Liver (tissue), 9 donors: Measurements from ENCODE around the gene ZNFX1. TPM values are rescaled to one million over a fixed set of nuclear protein-coding genes. Genes with fewer than 3 reads are reported as not detected.

ENCODE experiments used
- DNase-seq: peaks from one replicate; pipeline ENCODE4 v3.0.0-alpha.2; 2017; ENCODE audit warnings: low spot score
- H3K27ac ChIP-seq, 2 donors: one replicate each; pipeline ENCODE4 v1.7.0; 2013; ENCODE audit warnings: inconsistent platforms in 2 of 2, low read length in 2 of 2, control low read depth in 1 of 2, low read depth in 1 of 2, mild to moderate bottlenecking in 1 of 2
- H3K27me3 ChIP-seq, 4 donors: one replicate each; pipeline versions ENCODE4 v1.6.1 to v1.7.0; 2013; ENCODE audit warnings: low read length in 3 of 4, inconsistent platforms in 1 of 4, mild to moderate bottlenecking in 1 of 4, moderate library complexity in 1 of 4; ENCODE audit not compliant: control insufficient read depth in 4 of 4, insufficient read depth in 4 of 4
- H3K36me3 ChIP-seq, 4 donors: one replicate each; pipeline versions ENCODE4 v1.6.1 to v1.7.0; 2013; ENCODE audit warnings: low read length in 3 of 4, mild to moderate bottlenecking in 3 of 4, low read depth in 1 of 4, moderate library complexity in 1 of 4; ENCODE audit not compliant: control insufficient read depth in 4 of 4, insufficient read depth in 3 of 4
- H3K4me1 ChIP-seq, 4 donors: one replicate each; pipeline versions ENCODE4 v1.6.1 to v1.7.0; 2013; ENCODE audit warnings: low read length in 3 of 4, mild to moderate bottlenecking in 3 of 4, moderate library complexity in 1 of 4; ENCODE audit not compliant: control insufficient read depth in 4 of 4, insufficient read depth in 4 of 4
- H3K4me3 ChIP-seq, 3 donors: one replicate each; pipeline versions ENCODE4 v1.6.1 to v1.7.0; 2013; ENCODE audit warnings: low read length in 3 of 3, control low read depth in 1 of 3, low read depth in 1 of 3, mild to moderate bottlenecking in 1 of 3
- H3K9ac ChIP-seq, 2 donors: one replicate each; pipeline ENCODE4 v1.7.0; 2013; ENCODE audit warnings: low read length in 2 of 2, mild to moderate bottlenecking in 2 of 2, moderate library complexity in 2 of 2, control low read depth in 1 of 2, low read depth in 1 of 2
- H3K9me3 ChIP-seq, 4 donors: one replicate each; pipeline versions ENCODE4 v1.6.1 to v1.7.0; 2013; ENCODE audit warnings: low read length in 3 of 4; ENCODE audit not compliant: control insufficient read depth in 4 of 4
- EGR1 ChIP-seq, 2 donors: IDR thresholded peaks; 2 replicates each; pipeline ENCODE4 v1.6.1; 2016 to 2018; ENCODE audit warnings: antibody characterized with exemption in 2 of 2, low read depth in 2 of 2
- FOXA1 ChIP-seq: IDR thresholded peaks from 2 replicates; pipeline ENCODE4 v1.6.1; 2016; ENCODE audit warnings: antibody characterized with exemption
- FOXA2 ChIP-seq: IDR thresholded peaks from 2 replicates; pipeline ENCODE4 v1.6.1; 2016; ENCODE audit warnings: antibody characterized with exemption
- GABPA ChIP-seq, 2 donors: IDR thresholded peaks in 1 of 2; conservative IDR thresholded peaks in 1 of 2; 2 replicates each; pipeline ENCODE4 v1.6.1; 2016; ENCODE audit warnings: antibody characterized with exemption in 2 of 2, mild to moderate bottlenecking in 1 of 2, moderate library complexity in 1 of 2
- HNF4A ChIP-seq, 2 donors: conservative IDR thresholded peaks; 2 replicates each; pipeline ENCODE4 v1.6.1; 2016; ENCODE audit warnings: antibody characterized with exemption in 2 of 2, mild to moderate bottlenecking in 2 of 2
- JUND ChIP-seq, 2 donors: IDR thresholded peaks; 2 replicates each; pipeline ENCODE4 v1.6.1; 2016; ENCODE audit warnings: antibody characterized with exemption in 2 of 2
- NR2F2 ChIP-seq: IDR thresholded peaks from 2 replicates; pipeline ENCODE4 v1.6.1; 2016; ENCODE audit warnings: antibody characterized with exemption
- RAD21 ChIP-seq, 2 donors: IDR thresholded peaks; 2 replicates each; pipeline ENCODE4 v1.6.1; 2016; ENCODE audit warnings: antibody characterized with exemption in 2 of 2, mild to moderate bottlenecking in 2 of 2
- RXRA ChIP-seq, 2 donors: IDR thresholded peaks; 2 replicates each; pipeline ENCODE4 v1.6.1; 2017 to 2018; ENCODE audit warnings: antibody characterized with exemption in 2 of 2, mild to moderate bottlenecking in 1 of 2
- TAF1 ChIP-seq: conservative IDR thresholded peaks from 2 replicates; pipeline ENCODE4 v1.6.1; 2016; ENCODE audit warnings: antibody characterized with exemption, mild to moderate bottlenecking
- YY1 ChIP-seq: IDR thresholded peaks from 2 replicates; pipeline ENCODE4 v1.6.1; 2016; ENCODE audit warnings: antibody characterized with exemption, mild to moderate bottlenecking
- WGBS: extraction: QIAGEN DNeasy Blood & Tissue Kit; methylation state at CpG from one replicate; pipeline ENCODE4 v1.1.7; 2013; 5-methylcytosine and 5-hydroxymethylcytosine counted together
- polyA plus RNA-seq, 2 donors: library from polyadenylated mRNA; stranded (reverse) in 1 of 2; unstranded in 1 of 2; fragments of 200-250 nt in 1 of 2; fragments of >200 nt in 1 of 2; fragmentation: Nextera tagmentation in 1 of 2; extraction: Ambion mirVana in 1 of 2; gene quantifications; one replicate each; pipeline versions ENCODE4 v1.2.1 to v1.2.3, GENCODE V29; 2013 to 2015
- total RNA-seq, 2 donors: library from RNA; depleted of rRNA; stranded (reverse); fragments of >200 nt; gene quantifications; one replicate each; pipeline ENCODE4 v1.2.3, GENCODE V29; 2014
- TF ChIP-seq, protein P1 (sequence below): IDR thresholded peaks from 2 replicates; pipeline ENCODE4 v1.6.1; 2016; ENCODE audit warnings: antibody characterized with exemption, mild to moderate bottlenecking
- TF ChIP-seq, protein P2 (sequence below): fragments of 150-350 bp; IDR thresholded peaks from 2 replicates; pipeline ENCODE4 v1.5.1; 2017; ENCODE audit warnings: improper control_type of control experiment, low read depth, low read length; ENCODE audit not compliant: missing input control
- TF ChIP-seq, protein P3 (sequence below): IDR thresholded peaks from 2 replicates; pipeline ENCODE4 v1.6.1; 2016; ENCODE audit warnings: antibody characterized with exemption
- TF ChIP-seq, protein P4 (sequence below): IDR thresholded peaks from 2 replicates; pipeline ENCODE4 v1.6.1; 2016; ENCODE audit warnings: antibody characterized with exemption
- TF ChIP-seq, protein P5 (sequence below): IDR thresholded peaks from 2 replicates; pipeline ENCODE4 v1.6.1; 2016; ENCODE audit warnings: antibody characterized with exemption
- donor health status: healthy.
- donor health status: healthy.
- donor health status: healthy.
- donor health status: healthy.
- donor health status: healthy.

ZNFX1 gene
- total and polyA plus RNA-seq, 4 donors = 6.9 to 16.1 (median 8.7) TPM

DNA sequence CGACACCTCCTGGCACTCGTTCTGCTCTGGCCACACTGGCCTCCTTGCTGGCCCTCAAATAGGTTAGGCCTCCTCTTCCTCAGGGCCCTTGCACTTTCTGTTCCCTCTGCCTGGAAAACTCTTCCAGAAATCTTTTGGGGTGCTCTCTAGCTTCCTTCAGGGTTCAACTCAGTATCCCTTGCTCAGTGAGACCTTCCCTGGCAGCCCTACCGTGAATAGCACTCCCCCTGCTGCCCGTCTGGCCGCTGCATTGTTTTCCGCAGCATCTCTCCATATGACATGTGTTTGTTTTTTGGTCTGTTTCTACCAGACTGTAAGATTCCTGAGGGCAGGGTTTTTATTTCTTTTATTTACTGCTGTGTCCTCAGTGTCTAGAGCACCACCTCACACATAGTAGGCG is 52.0 kb downstream of the ZNFX1 start:
- peaks cover 28 to 71% (median 53%) of the 10 kb centered on the region in 4 donors for H3K36me3 ChIP-seq
- TF ChIP-seq TAF1 (no peak), GABPA (IDR thresholded peaks at IDR 0.05 in 1 of 2, conservative IDR thresholded peaks at IDR 0.05 in 1 of 2) (no peak), EGR1 (IDR thresholded peaks at IDR 0.05; ENCODE audit: low read depth in 2 of 2) (no peak), FOXA2 (no peak), RAD21 (IDR thresholded peaks at IDR 0.05) (no peak), FOXA1 (no peak)
- TF ChIP-seq, protein P1, sequence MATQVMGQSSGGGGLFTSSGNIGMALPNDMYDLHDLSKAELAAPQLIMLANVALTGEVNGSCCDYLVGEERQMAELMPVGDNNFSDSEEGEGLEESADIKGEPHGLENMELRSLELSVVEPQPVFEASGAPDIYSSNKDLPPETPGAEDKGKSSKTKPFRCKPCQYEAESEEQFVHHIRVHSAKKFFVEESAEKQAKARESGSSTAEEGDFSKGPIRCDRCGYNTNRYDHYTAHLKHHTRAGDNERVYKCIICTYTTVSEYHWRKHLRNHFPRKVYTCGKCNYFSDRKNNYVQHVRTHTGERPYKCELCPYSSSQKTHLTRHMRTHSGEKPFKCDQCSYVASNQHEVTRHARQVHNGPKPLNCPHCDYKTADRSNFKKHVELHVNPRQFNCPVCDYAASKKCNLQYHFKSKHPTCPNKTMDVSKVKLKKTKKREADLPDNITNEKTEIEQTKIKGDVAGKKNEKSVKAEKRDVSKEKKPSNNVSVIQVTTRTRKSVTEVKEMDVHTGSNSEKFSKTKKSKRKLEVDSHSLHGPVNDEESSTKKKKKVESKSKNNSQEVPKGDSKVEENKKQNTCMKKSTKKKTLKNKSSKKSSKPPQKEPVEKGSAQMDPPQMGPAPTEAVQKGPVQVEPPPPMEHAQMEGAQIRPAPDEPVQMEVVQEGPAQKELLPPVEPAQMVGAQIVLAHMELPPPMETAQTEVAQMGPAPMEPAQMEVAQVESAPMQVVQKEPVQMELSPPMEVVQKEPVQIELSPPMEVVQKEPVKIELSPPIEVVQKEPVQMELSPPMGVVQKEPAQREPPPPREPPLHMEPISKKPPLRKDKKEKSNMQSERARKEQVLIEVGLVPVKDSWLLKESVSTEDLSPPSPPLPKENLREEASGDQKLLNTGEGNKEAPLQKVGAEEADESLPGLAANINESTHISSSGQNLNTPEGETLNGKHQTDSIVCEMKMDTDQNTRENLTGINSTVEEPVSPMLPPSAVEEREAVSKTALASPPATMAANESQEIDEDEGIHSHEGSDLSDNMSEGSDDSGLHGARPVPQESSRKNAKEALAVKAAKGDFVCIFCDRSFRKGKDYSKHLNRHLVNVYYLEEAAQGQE = no peak
- TF ChIP-seq, protein P2, sequence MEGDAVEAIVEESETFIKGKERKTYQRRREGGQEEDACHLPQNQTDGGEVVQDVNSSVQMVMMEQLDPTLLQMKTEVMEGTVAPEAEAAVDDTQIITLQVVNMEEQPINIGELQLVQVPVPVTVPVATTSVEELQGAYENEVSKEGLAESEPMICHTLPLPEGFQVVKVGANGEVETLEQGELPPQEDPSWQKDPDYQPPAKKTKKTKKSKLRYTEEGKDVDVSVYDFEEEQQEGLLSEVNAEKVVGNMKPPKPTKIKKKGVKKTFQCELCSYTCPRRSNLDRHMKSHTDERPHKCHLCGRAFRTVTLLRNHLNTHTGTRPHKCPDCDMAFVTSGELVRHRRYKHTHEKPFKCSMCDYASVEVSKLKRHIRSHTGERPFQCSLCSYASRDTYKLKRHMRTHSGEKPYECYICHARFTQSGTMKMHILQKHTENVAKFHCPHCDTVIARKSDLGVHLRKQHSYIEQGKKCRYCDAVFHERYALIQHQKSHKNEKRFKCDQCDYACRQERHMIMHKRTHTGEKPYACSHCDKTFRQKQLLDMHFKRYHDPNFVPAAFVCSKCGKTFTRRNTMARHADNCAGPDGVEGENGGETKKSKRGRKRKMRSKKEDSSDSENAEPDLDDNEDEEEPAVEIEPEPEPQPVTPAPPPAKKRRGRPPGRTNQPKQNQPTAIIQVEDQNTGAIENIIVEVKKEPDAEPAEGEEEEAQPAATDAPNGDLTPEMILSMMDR = no peak
- no peak overlapping the region for H3K27ac ChIP-seq
- DNase-seq = no peak
- H3K4me1 ChIP-seq = no peaks in the 10 kb centered on the region
- H3K4me3 ChIP-seq = no peak overlapping the region
- H3K27me3 ChIP-seq = no peaks in the 10 kb centered on the region
- no peaks in the 10 kb centered on the region for H3K9me3 ChIP-seq
- 95% methylated on average over 7 of the region's 7 CpGs for WGBS
- no peak overlapping the region for H3K9ac ChIP-seq

DNA sequence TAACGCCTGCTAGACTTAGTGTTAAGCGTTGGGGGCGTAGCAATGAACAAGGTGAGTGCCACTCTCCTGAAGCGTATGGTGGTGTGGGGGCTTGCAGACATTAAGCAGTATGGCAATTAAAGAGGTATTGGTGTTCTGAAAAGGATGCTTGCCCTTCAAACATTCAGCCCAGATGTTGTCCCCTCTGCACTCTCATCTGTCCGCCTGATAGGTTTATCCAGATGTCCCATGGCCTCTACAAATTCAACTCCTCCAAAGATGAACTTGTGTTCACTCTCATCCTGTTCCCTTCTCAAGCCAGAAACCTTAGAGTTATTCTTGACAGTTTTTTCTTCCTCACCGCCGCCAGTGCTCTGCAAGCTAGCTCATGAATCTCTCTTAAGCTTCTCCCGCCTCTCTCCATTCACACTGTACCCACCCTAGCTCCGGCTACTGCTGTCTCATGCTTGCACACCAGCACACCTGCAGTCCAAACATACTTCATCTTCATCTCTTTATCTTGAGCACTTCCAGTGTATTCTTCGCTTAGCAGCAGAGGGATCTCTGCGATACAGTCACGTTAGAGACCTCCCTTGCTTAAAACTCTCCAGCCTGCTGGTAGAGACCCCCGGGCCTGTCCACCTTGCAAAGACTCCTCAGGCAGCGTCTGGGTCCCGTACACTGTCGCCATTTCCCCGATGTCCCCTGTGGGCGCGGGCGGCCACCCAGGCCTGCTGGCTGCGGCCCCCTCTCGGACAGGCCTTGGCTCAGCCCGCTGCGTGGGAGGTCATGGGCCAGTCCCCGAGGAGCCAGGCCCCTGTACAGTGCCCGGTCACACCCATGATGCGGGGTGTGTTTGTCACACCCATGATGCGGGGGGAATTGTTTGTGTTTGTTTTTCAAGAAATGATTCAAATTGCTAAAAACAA is 57.7 kb downstream of the ZNFX1 start:
- no peak for DNase-seq
- TF ChIP-seq, protein P3, sequence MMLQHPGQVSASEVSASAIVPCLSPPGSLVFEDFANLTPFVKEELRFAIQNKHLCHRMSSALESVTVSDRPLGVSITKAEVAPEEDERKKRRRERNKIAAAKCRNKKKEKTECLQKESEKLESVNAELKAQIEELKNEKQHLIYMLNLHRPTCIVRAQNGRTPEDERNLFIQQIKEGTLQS = no peak
- TF ChIP-seq, protein P4, sequence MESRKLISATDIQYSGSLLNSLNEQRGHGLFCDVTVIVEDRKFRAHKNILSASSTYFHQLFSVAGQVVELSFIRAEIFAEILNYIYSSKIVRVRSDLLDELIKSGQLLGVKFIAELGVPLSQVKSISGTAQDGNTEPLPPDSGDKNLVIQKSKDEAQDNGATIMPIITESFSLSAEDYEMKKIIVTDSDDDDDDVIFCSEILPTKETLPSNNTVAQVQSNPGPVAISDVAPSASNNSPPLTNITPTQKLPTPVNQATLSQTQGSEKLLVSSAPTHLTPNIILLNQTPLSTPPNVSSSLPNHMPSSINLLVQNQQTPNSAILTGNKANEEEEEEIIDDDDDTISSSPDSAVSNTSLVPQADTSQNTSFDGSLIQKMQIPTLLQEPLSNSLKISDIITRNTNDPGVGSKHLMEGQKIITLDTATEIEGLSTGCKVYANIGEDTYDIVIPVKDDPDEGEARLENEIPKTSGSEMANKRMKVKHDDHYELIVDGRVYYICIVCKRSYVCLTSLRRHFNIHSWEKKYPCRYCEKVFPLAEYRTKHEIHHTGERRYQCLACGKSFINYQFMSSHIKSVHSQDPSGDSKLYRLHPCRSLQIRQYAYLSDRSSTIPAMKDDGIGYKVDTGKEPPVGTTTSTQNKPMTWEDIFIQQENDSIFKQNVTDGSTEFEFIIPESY = no peak
- TF ChIP-seq RXRA (IDR thresholded peaks at IDR 0.05) (no peak), YY1 (no peak), GABPA (IDR thresholded peaks at IDR 0.05 in 1 of 2, conservative IDR thresholded peaks at IDR 0.05 in 1 of 2) (no peak), JUND (IDR thresholded peaks at IDR 0.05) (no peak), NR2F2 (no peak), RAD21 (IDR thresholded peaks at IDR 0.05) (no peak), EGR1 (IDR thresholded peaks at IDR 0.05; ENCODE audit: low read depth in 2 of 2) (no peak), FOXA2 (no peak), HNF4A (conservative IDR thresholded peaks at IDR 0.05) (no peak)
- TF ChIP-seq, protein P5, sequence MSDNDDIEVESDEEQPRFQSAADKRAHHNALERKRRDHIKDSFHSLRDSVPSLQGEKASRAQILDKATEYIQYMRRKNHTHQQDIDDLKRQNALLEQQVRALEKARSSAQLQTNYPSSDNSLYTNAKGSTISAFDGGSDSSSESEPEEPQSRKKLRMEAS = no peak
- TF ChIP-seq, protein P2 = no peak
- 75% methylated on average over 28 of the region's 28 CpGs for WGBS

More for the DNA sequence above, 57.7 kb downstream of the ZNFX1 start:
- Histone ChIP-seq H3K4me3 (peak overlapping the region; percentile 63 to 99 (median 97)), H3K9ac (peak overlapping the region; percentile 80 to 94), H3K27me3 (no peaks in the 10 kb centered on the region), H3K36me3 (peaks cover 11 to 33% (median 25%) of the 10 kb centered on the region in 4 donors), H3K4me1 (peaks cover 5 to 16% (median 7%) of the 10 kb centered on the region in 4 donors), H3K27ac (peak overlapping the region; percentile 79 to 87), H3K9me3 (no peaks in the 10 kb centered on the region)
